HG03354 (cell line): ENCODE measurements around the gene GSKIP.
A peak's percentile ranks its signal among the peaks of the same experiment; 100 is the strongest.

Source experiments
- ATAC-seq: cut with Tn5 transposase; IDR thresholded peaks from one replicate; pipeline ENCODE4 v1.9.1; 2021; ENCODE audit warnings: mild to moderate bottlenecking; ENCODE audit not compliant: unreplicated experiment, poor library complexity, severe bottlenecking

The GSKIP gene

DNA sequence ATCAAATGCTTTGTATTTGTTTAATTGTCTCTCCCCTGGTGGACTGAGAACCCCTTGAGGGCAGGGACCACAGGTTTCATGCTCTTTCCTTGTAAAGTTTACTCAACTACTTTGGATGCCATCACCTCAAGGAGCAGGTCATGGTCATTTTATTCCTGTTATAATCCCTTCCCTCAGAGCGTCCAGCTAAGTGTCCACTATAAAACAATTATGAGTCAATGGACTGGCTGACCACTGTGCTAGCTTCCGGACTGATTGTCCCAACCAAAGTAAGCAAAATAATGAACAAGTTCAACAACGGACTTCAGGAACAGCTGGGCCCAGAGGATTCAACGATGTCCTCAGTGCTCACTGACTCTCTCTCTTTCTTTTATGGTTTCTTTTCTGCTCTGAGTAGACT, 46.8 kb downstream of the GSKIP start:
- ATAC-seq: no peak

- no peak for ATAC-seq
Observed at GRCh38 chr14:96413526-96413925, 50.2 kb downstream of the GSKIP start.

DNA sequence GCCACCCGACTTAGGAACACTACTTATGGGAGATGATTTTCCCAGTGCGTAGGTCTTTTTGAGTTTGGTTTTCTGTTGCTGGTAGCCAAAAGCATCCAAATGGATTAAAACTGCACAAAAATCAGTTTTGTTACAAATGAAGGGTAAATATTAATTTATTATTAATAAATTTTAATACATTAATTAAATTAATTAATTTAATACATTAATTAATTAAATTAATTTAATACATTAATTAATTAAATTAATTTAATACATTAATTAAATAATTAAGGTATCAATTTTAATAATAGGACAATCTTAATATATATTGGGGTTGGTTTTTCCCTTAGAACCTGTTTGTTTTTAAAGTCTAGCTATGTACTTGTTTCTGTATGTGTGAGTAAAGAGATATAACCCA, 52.2 kb downstream of the GSKIP start:
- no peak for ATAC-seq

- ATAC-seq: no peak
Observed at GRCh38 chr14:96416292-96416691, 53.0 kb downstream of the GSKIP start.

GRCh38 chr14:96417254-96417653, 53.9 kb downstream of the GSKIP start:
- no peak for ATAC-seq

DNA sequence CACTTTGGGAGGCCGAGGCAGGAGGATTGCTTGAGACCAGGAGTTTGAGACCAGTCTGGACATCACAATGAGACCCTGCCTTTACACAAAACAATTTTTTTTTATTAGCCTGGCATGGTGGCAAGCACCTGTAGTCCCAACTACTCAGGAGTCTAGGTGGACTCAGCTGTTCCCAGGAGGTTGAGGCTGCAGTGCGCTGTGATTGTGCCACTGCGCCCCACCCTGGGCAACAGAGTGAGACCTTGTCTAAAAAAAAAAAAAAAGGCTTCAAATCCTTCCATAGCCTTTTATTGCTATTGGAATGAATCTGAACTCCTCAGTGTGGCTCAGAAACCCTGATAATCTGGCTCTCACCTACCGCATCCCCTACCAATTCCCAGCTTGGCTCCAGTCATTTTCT, 54.7 kb downstream of the GSKIP start:
- no peak for ATAC-seq

GRCh38 chr14:96421236-96421635, 57.9 kb downstream of the GSKIP start:
- ATAC-seq: no peak

DNA sequence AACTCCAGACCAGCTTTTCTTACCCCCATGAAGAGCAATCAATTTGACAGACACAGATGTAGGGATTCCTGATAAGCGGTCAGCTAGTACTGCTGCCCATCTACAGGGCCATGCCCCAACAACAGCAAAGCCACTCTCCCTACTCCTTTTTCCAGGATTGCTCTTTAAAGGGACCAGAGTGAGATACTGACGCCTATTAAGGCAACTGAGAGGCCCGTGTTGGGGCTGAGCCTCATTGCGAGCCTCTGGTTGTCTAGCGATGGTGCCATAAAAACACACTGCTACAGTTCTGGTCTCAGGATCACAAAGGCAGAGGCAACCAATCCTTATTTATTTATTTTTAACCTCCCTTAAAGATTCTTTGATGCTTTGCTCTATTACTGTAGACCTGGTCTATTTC, 59.7 kb downstream of the GSKIP start:
- ATAC-seq: no peak

GRCh38 chr14:96423446-96424108, 60.3 kb downstream of the GSKIP start:
- no peak for ATAC-seq

GRCh38 chr14:96424109-96424989, 61.0 kb downstream of the GSKIP start:
- ATAC-seq: peak; percentile 87

DNA sequence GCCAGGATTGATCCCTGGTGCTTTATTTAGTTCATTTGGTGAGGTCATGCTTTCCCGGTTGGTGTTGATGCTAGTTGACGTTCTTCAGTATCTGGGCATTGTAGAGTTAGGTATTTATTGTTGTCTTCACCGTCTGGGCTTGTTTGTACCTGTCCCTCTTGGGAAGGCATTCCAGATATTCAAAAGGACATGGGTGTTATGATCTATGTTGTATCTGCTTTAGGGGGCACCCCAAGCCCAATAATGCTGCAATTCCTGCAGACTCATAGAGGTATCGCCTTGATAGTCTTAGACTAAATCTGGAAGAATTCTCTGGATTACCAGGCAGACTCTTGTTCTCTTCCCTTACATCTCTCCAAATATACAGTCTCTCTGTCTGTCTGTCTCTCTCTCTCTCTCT, 70.7 kb downstream of the GSKIP start:
- no peak for ATAC-seq
